K562 (cell line): ENCODE data around the gene SSU72. TPM values are rescaled to one million over a fixed set of nuclear protein-coding genes. Genes with fewer than 3 reads are reported as not detected.

Experiments
- CHD7 ChIP-seq: fragments of 200-600 bp; sonication (generic); IDR thresholded peaks from one replicate; pipeline ENCODE4 v1.6.1; 2012; ENCODE audit warnings: mild to moderate bottlenecking, low read depth, low read length, inconsistent platforms
- polyA plus RNA-seq, 8 experiments: library from polyadenylated mRNA; depleted of rRNA in 4 of 8; stranded (reverse) in 5 of 8; unstranded in 3 of 8; fragments of >200 nt; fragmentation: Nextera tagmentation in 2 of 8; fragmentation: Illumina TruSeq in 1 of 8; extraction: Ambion mirVana in 2 of 8; extraction: Trizol in 1 of 8; gene quantifications; 2 replicates each; pipeline versions ENCODE4 v1.2.1 to v1.2.3, GENCODE V29; 2011 to 2014; ENCODE audit warnings: inconsistent platforms in 1 of 8, missing spikeins in 1 of 8
- total RNA-seq, 7 experiments: library from RNA; depleted of rRNA in 6 of 7; stranded (reverse); fragments of >200 nt in 6 of 7; fragmentation: Illumina TruSeq in 2 of 7; extraction: Trizol in 2 of 7; gene quantifications; 2 replicates each; pipeline versions ENCODE4 v1.2.1 to v1.2.3, GENCODE V29; 2011 to 2021; ENCODE audit warnings: low replicate concordance in 1 of 7

The SSU72 gene
- total and polyA plus RNA-seq, 9 of the 15 experiments (the other 6 are each of a cell fraction or from before 2014, with no cell fraction given): 70.8 to 201 (median 94.6) TPM

- TF ChIP-seq CHD7: no peak
These were observed 42.9 kb upstream of the SSU72 start (continued) for GRCh38 chr1:1617516-1617915.
